Skeletal muscle tissue (tissue), 4 donors: ENCODE results near the gene SLC12A9. TPM values are rescaled to one million over a fixed set of nuclear protein-coding genes. Genes with fewer than 3 reads are reported as not detected.
"Not testable (repeated sequence)": the region's sequence is repeated elsewhere in the genome, so short reads cannot be mapped to it uniquely, and the experiment has no call there.

Experiments
- H3K27ac ChIP-seq: one replicate; pipeline ENCODE4 v1.7.0; 2013; ENCODE audit warnings: mild to moderate bottlenecking, low read depth, low read length, inconsistent platforms
- H3K27me3 ChIP-seq, 3 donors: one replicate each; pipeline ENCODE4 v1.7.0; 2013; ENCODE audit warnings: low read length in 3 of 3; ENCODE audit not compliant: control insufficient read depth in 3 of 3, insufficient read depth in 3 of 3
- H3K36me3 ChIP-seq, 3 donors: one replicate each; pipeline ENCODE4 v1.7.0; 2013; ENCODE audit warnings: low read length in 3 of 3; ENCODE audit not compliant: control insufficient read depth in 3 of 3, insufficient read depth in 3 of 3
- H3K4me1 ChIP-seq, 3 donors: one replicate each; pipeline ENCODE4 v1.7.0; 2013; ENCODE audit warnings: low read length in 3 of 3, mild to moderate bottlenecking in 3 of 3; ENCODE audit not compliant: control insufficient read depth in 3 of 3, insufficient read depth in 3 of 3
- H3K4me3 ChIP-seq, 3 donors: one replicate each; pipeline ENCODE4 v1.7.0; 2013; ENCODE audit warnings: low read length in 3 of 3
- H3K9ac ChIP-seq, 3 donors: one replicate each; pipeline ENCODE4 v1.7.0; 2013; ENCODE audit warnings: low read length in 3 of 3, mild to moderate bottlenecking in 3 of 3, moderate library complexity in 2 of 3, low read depth in 1 of 3
- H3K9me3 ChIP-seq, 3 donors: one replicate each; pipeline ENCODE4 v1.7.0; 2013; ENCODE audit warnings: low read length in 3 of 3; ENCODE audit not compliant: control insufficient read depth in 3 of 3
- total RNA-seq: library from RNA; depleted of rRNA; stranded (reverse); fragments of >200 nt; gene quantifications from one replicate; pipeline ENCODE4 v1.2.3, GENCODE V29; 2014
- donor health status: Osteomylitis.

Gene SLC12A9
- total RNA-seq, 1 donor from 2014 or later = 24.5 TPM

- Histone ChIP-seq H3K27ac (peak overlapping the region; percentile 40), H3K27me3 (no peaks in the 10 kb centered on the region), H3K36me3 (no peaks in the 10 kb centered on the region), H3K4me3 (no peak overlapping the region), H3K9me3 (no peaks in the 10 kb centered on the region), H3K4me1 (peaks cover 4 to 9% (median 8%) of the 10 kb centered on the region in 3 donors), H3K9ac (peak overlapping the region in 1 of 3 donors; percentile 25)
Measured at GRCh38 chr7:100835903-100836811, 16.4 kb upstream of the SLC12A9 start.

- Histone ChIP-seq H3K27me3 (no peaks in the 10 kb centered on the region), H3K36me3 (no peaks in the 10 kb centered on the region), H3K4me3 (peak overlapping the region; percentile 57 to 80 (median 76)), H3K27ac (peak overlapping the region; percentile 65), H3K4me1 (peaks cover 4 to 9% (median 8%) of the 10 kb centered on the region in 3 donors), H3K9me3 (no peaks in the 10 kb centered on the region), H3K9ac (peak overlapping the region in 2 of 3 donors; percentile 69 to 78)
Measured at GRCh38 chr7:100836812-100837098, 15.8 kb upstream of the SLC12A9 start.

GRCh38 chr7:100837099-100837836, 15.2 kb upstream of the SLC12A9 start:
- Histone ChIP-seq H3K4me1 (peaks cover 4 to 9% (median 8%) of the 10 kb centered on the region in 3 donors), H3K4me3 (peak overlapping the region; percentile 57 to 80 (median 76)), H3K9ac (peak overlapping the region; percentile 57 to 78 (median 69)), H3K36me3 (no peaks in the 10 kb centered on the region), H3K27ac (peak overlapping the region; percentile 65), H3K27me3 (no peaks in the 10 kb centered on the region), H3K9me3 (no peaks in the 10 kb centered on the region)

- H3K36me3 ChIP-seq = no peaks in the 10 kb centered on the region
- no peaks in the 10 kb centered on the region for H3K9me3 ChIP-seq
- no peak overlapping the region for H3K27ac ChIP-seq
- H3K9ac ChIP-seq = no peak overlapping the region
- no peaks in the 10 kb centered on the region for H3K27me3 ChIP-seq
- no peak overlapping the region for H3K4me3 ChIP-seq
- peaks cover 4 to 9% (median 8%) of the 10 kb centered on the region in 3 donors for H3K4me1 ChIP-seq
Measured at GRCh38 chr7:100839361-100839760, 13.2 kb upstream of the SLC12A9 start.

- H3K27ac ChIP-seq = no peak overlapping the region
- H3K4me3 ChIP-seq = no peak overlapping the region
- H3K9ac ChIP-seq = no peak overlapping the region
- H3K4me1 ChIP-seq = peaks cover 4 to 9% (median 8%) of the 10 kb centered on the region in 3 donors
- H3K27me3 ChIP-seq = no peaks in the 10 kb centered on the region
- no peaks in the 10 kb centered on the region for H3K9me3 ChIP-seq
- H3K36me3 ChIP-seq = no peaks in the 10 kb centered on the region
Measured at GRCh38 chr7:100840470-100841100, 11.9 kb upstream of the SLC12A9 start.

- Histone ChIP-seq H3K4me3 (no peak overlapping the region), H3K27me3 (no peaks in the 10 kb centered on the region), H3K27ac (no peak overlapping the region), H3K36me3 (no peaks in the 10 kb centered on the region), H3K9me3 (no peaks in the 10 kb centered on the region), H3K9ac (no peak overlapping the region), H3K4me1 (peaks cover 7 to 8% (median 7%) of the 10 kb centered on the region in 3 donors)
Measured at GRCh38 chr7:100847360-100847759, 5.2 kb upstream of the SLC12A9 start.

- H3K9me3 ChIP-seq = no peaks in the 10 kb centered on the region
- peaks cover 12 to 15% (median 14%) of the 10 kb centered on the region in 3 donors for H3K4me1 ChIP-seq
- H3K27me3 ChIP-seq = no peaks in the 10 kb centered on the region
- H3K4me3 ChIP-seq = no peak overlapping the region
- peaks cover 0 to 3% (median 0%) of the 10 kb centered on the region in 3 donors for H3K36me3 ChIP-seq
- no peak overlapping the region for H3K9ac ChIP-seq
- no peak overlapping the region for H3K27ac ChIP-seq
Measured at GRCh38 chr7:100854146-100854895, 1.8 kb downstream of the SLC12A9 start.

- not testable (repeated sequence) for H3K9me3 ChIP-seq, H3K4me3 ChIP-seq, H3K9ac ChIP-seq, H3K27ac ChIP-seq, H3K27me3 ChIP-seq, H3K36me3 ChIP-seq
- H3K4me1 ChIP-seq = peaks cover 12 to 15% (median 14%) of the 10 kb centered on the region in 3 donors
Measured at GRCh38 chr7:100854899-100855298, 2.4 kb downstream of the SLC12A9 start.

GRCh38 chr7:100855515-100855914, 3.0 kb downstream of the SLC12A9 start:
- Histone ChIP-seq H3K27me3 (no peaks in the 10 kb centered on the region), H3K4me1 (peaks cover 12 to 15% (median 14%) of the 10 kb centered on the region in 3 donors), H3K27ac (no peak overlapping the region), H3K36me3 (peaks cover 0 to 12% (median 6%) of the 10 kb centered on the region in 3 donors), H3K9me3 (no peaks in the 10 kb centered on the region), H3K4me3 (no peak overlapping the region), H3K9ac (no peak overlapping the region)
